CD8-positive, alpha-beta memory T cell (primary cell): Measurements from ENCODE around the gene PEX7. TPM values are rescaled to one million over a fixed set of nuclear protein-coding genes. Genes with fewer than 3 reads are reported as not detected.

Source experiments
- CTCF ChIA-PET: fragments of 350-600 bp; sonication (Branson Sonifier 250); formaldehyde crosslinking; loops from one replicate; lab custom pipeline; 2021; ENCODE audit warnings: antibody characterized with exemption; lab: Charles Lee
- POLR2A ChIA-PET: fragments of 350-600 bp; sonication (Branson Sonifier 250); formaldehyde crosslinking; loops from one replicate; lab custom pipeline; 2021; ENCODE audit warnings: antibody characterized with exemption; lab: Charles Lee
- DNase-seq, 5 donors: peaks; one replicate each; pipeline versions ENCODE4 v3.0.0 to v3.0.0-alpha.2; 2020 to 2022; ENCODE audit warnings: mixed read lengths in 1 of 5
- H3K27ac ChIP-seq: one replicate; pipeline ENCODE4 v1.7.0; 2013; ENCODE audit warnings: low read depth, mild to moderate bottlenecking, low read length, moderate library complexity
- H3K27me3 ChIP-seq: 2 replicates; pipeline ENCODE4 v1.7.0; 2013; ENCODE audit warnings: low read length, mild to moderate bottlenecking; ENCODE audit not compliant: insufficient read depth, poor library complexity, severe bottlenecking
- H3K36me3 ChIP-seq: 2 replicates; pipeline ENCODE4 v1.7.0; 2013; ENCODE audit warnings: mild to moderate bottlenecking, low read length, moderate library complexity; ENCODE audit not compliant: insufficient read depth
- H3K4me1 ChIP-seq: 2 replicates; pipeline ENCODE4 v1.7.0; 2013; ENCODE audit warnings: mild to moderate bottlenecking, low read length, moderate library complexity; ENCODE audit not compliant: insufficient read depth
- H3K4me3 ChIP-seq: 2 replicates; pipeline ENCODE4 v1.7.0; 2013; ENCODE audit warnings: mild to moderate bottlenecking, low read length
- H3K9me3 ChIP-seq: 2 replicates; pipeline ENCODE4 v1.7.0; 2013; ENCODE audit warnings: mild to moderate bottlenecking, low read length
- H3K27ac Mint-ChIP-seq, 8 donors: one replicate each; pipeline ENCODE4 v1.8.0; 2020 to 2021; ENCODE audit warnings: mixed read lengths in 8 of 8, mild to moderate bottlenecking in 6 of 8, inconsistent platforms in 3 of 8, moderate library complexity in 3 of 8
- H3K27me3 Mint-ChIP-seq, 2 donors: one replicate each; pipeline ENCODE4 v1.8.0; 2020 to 2021; ENCODE audit warnings: mixed read lengths in 2 of 2, mild to moderate bottlenecking in 1 of 2, moderate library complexity in 1 of 2
- H3K36me3 Mint-ChIP-seq, 3 donors: one replicate each; pipeline ENCODE4 v1.8.0; 2020 to 2021; ENCODE audit warnings: mixed read lengths in 3 of 3, inconsistent platforms in 1 of 3, mild to moderate bottlenecking in 1 of 3
- H3K4me1 Mint-ChIP-seq, 3 donors: one replicate each; pipeline ENCODE4 v1.8.0; 2020 to 2021; ENCODE audit warnings: mixed read lengths in 3 of 3, inconsistent platforms in 1 of 3, mild to moderate bottlenecking in 1 of 3
- H3K4me3 Mint-ChIP-seq, 7 donors: one replicate each; pipeline ENCODE4 v1.8.0; 2020 to 2021; ENCODE audit warnings: mixed read lengths in 7 of 7, mild to moderate bottlenecking in 6 of 7, moderate library complexity in 4 of 7, inconsistent platforms in 2 of 7
- H3K9me3 Mint-ChIP-seq, 5 donors: one replicate each; pipeline ENCODE4 v1.8.0; 2020 to 2022; ENCODE audit warnings: mixed read lengths in 5 of 5, mild to moderate bottlenecking in 3 of 5, moderate library complexity in 2 of 5, inconsistent platforms in 1 of 5
- polyA plus RNA-seq: library from polyadenylated mRNA; unstranded; fragments of 300-500 nt; fragmentation: Illumina TruSeq; gene quantifications from one replicate; pipeline ENCODE4 v1.2.3, GENCODE V29; 2021
- total RNA-seq, 2 experiments: library from RNA; stranded (reverse); gene quantifications; one replicate each; pipeline ENCODE4 v1.2.3, GENCODE V29; 2021

PEX7 gene
- total and polyA plus RNA-seq, 3 experiments from 2014 or later: 4.8 to 5.5 (median 4.9) TPM

DNA sequence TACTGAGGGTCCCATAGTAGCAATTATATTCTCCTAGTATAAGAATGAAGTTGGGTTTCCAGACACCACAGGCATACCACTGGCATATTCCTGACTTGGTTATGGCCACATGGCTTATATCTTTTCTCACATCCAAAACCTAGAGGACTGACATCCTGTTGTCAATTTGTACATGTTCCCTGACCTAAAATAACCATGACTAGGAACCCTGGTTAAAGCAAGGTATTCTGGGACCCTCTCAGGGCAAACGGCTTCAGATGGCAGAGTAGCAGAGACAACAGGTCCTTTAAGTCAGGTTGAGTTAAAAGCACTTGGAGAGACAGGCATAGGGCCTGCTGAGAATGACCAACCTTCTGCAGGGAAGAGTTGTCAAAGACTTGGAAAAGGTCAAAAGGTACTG lies 42.7 kb upstream of the PEX7 start:
- Mint-ChIP-seq H3K4me1 (peaks cover 66 to 87% (median 78%) of the 10 kb centered on the region in 3 donors), H3K4me3 (no peak overlapping the region), H3K27ac (peak overlapping the region in 6 of 8 donors; percentile 27 to 68 (median 49)), H3K36me3 (peaks cover 8 to 14% (median 9%) of the 10 kb centered on the region in 3 donors), H3K9me3 (no peaks in the 10 kb centered on the region), H3K27me3 (no peaks in the 10 kb centered on the region)
- no peak overlapping the region for H3K27ac ChIP-seq
- no peak for DNase-seq
- H3K4me3 ChIP-seq: no peak overlapping the region
- H3K27me3 ChIP-seq: no peaks in the 10 kb centered on the region
- H3K9me3 ChIP-seq: no peaks in the 10 kb centered on the region
- ChIA-PET POLR2A (no interaction called here), CTCF (no interaction called here)
- H3K4me1 ChIP-seq: peaks cover 37% of the 10 kb centered on the region
- no peaks in the 10 kb centered on the region for H3K36me3 ChIP-seq

DNA sequence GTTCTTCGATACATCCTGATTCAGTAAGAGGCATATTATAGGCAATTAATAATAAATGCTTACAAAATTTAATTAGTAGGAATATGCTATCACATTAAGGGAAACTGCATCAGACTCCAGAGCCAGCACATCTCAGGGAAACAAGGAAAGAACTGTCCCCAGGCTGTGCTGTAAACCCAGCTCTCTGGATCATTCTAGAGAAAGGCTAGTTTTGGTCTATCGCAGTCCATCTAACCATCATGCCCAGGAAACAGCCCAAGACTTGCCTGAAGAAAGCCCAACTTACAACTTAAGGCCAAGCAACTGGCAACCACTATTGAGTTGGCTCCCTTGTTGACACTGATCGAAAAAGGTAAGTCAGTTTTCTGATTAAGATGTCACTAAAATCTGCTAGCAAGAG lies 41.4 kb upstream of the PEX7 start:
- Mint-ChIP-seq H3K9me3 (no peaks in the 10 kb centered on the region), H3K4me1 (peaks cover 68 to 87% (median 78%) of the 10 kb centered on the region in 3 donors), H3K36me3 (peaks cover 7 to 16% (median 9%) of the 10 kb centered on the region in 3 donors), H3K27me3 (no peaks in the 10 kb centered on the region), H3K27ac (peak overlapping the region in 1 of 8 donors; percentile 26), H3K4me3 (peak overlapping the region in 1 of 7 donors; percentile 36)
- Histone ChIP-seq H3K27me3 (no peaks in the 10 kb centered on the region), H3K36me3 (no peaks in the 10 kb centered on the region), H3K4me1 (peaks cover 50% of the 10 kb centered on the region), H3K4me3 (no peak overlapping the region), H3K27ac (no peak overlapping the region), H3K9me3 (no peaks in the 10 kb centered on the region)
- ChIA-PET POLR2A (no interaction called here), CTCF (interaction anchor here (2.8 kb wide), 1 partner anchor 11 kb away, joined by 24 read pairs; the partner anchor contains the start of gene MAP3K5)
- no peak for DNase-seq

DNA sequence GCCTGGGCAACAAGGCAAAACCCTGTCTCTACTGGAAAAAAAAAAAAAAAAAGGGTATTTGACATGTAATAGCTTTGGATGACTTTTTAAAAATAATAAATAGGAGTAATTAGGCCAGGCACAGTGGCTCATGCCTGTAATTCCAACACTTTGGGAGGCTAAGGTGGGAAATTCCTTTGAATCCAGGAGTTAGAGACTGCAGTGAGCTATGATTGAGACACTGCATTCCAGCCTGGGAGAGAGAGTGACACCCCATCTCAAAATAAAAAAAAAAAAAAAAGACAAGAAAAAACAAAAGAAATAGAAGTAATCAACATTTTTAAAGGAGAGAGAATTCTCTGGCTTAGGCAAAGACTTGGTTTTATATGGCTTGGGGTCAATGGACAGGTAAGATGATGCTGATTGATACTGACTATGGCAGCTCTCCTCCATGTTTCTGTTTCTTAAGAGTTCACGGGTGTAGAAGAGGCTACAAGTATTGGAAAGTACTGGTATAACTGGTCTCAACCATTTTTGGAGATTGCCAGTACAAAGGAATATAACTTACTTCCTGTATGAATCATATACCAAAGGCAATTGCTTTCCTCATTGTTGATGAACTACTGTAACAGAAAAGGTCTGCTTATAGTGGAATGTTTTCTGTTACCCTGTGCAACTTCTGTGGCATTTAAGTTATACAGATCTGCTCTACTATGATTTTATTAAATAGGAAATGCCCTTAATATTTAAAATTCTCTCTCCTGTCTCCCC lies 40.2 kb upstream of the PEX7 start:
- peaks cover 71 to 90% (median 81%) of the 10 kb centered on the region in 3 donors for H3K4me1 Mint-ChIP-seq

GRCh38 chr6:136783021-136783420 lies 39.4 kb upstream of the PEX7 start:
- Histone ChIP-seq H3K36me3 (no peaks in the 10 kb centered on the region), H3K27me3 (no peaks in the 10 kb centered on the region), H3K4me3 (no peak overlapping the region), H3K9me3 (no peaks in the 10 kb centered on the region), H3K27ac (no peak overlapping the region), H3K4me1 (peaks cover 69% of the 10 kb centered on the region)
- DNase-seq: no peak
- peaks cover 76 to 92% (median 83%) of the 10 kb centered on the region in 3 donors for H3K4me1 Mint-ChIP-seq
- peaks cover 7 to 16% (median 9%) of the 10 kb centered on the region in 3 donors for H3K36me3 Mint-ChIP-seq
- H3K4me3 Mint-ChIP-seq: peak overlapping the region in 5 of 7 donors; percentile 80 to 93 (median 85)
- ChIA-PET CTCF (interaction anchor here (1.9 kb wide), 1 partner anchor 9 kb away, joined by 13 read pairs; the partner anchor contains the start of gene MAP3K5), POLR2A (no interaction called here)
- peak overlapping the region in 3 of 8 donors; percentile 7 to 93 (median 76) for H3K27ac Mint-ChIP-seq
- no peaks in the 10 kb centered on the region for H3K27me3 Mint-ChIP-seq
- no peaks in the 10 kb centered on the region for H3K9me3 Mint-ChIP-seq

More for the DNA sequence above, 40.2 kb upstream of the PEX7 start:
- no peak for DNase-seq
- H3K27ac ChIP-seq: no peak overlapping the region
- H3K27me3 Mint-ChIP-seq: no peaks in the 10 kb centered on the region
- no peaks in the 10 kb centered on the region for H3K9me3 Mint-ChIP-seq
- POLR2A ChIA-PET: no interaction called here
- peaks cover 61% of the 10 kb centered on the region for H3K4me1 ChIP-seq
- H3K36me3 ChIP-seq: no peaks in the 10 kb centered on the region
- CTCF ChIA-PET: interaction anchor here (2.8 kb wide), 1 partner anchor 9 kb away, joined by 24 read pairs; the partner anchor contains the start of gene MAP3K5
- peaks cover 7 to 16% (median 9%) of the 10 kb centered on the region in 3 donors for H3K36me3 Mint-ChIP-seq
- H3K4me3 Mint-ChIP-seq: peak overlapping the region in 6 of 7 donors; percentile 1 to 93 (median 52)
- no peaks in the 10 kb centered on the region for H3K27me3 ChIP-seq
- no peak overlapping the region for H3K4me3 ChIP-seq
- no peaks in the 10 kb centered on the region for H3K9me3 ChIP-seq
- H3K27ac Mint-ChIP-seq: peak overlapping the region in 7 of 8 donors; percentile 13 to 73 (median 58)

GRCh38 chr6:136783495-136784270 lies 38.7 kb upstream of the PEX7 start:
- Histone ChIP-seq H3K9me3 (no peaks in the 10 kb centered on the region), H3K27me3 (no peaks in the 10 kb centered on the region), H3K36me3 (no peaks in the 10 kb centered on the region), H3K27ac (no peak overlapping the region), H3K4me3 (peak overlapping the region; percentile 27), H3K4me1 (peaks cover 72% of the 10 kb centered on the region)
- Mint-ChIP-seq H3K36me3 (peaks cover 9 to 20% (median 10%) of the 10 kb centered on the region in 3 donors), H3K4me3 (peak overlapping the region; percentile 80 to 93 (median 84)), H3K9me3 (no peaks in the 10 kb centered on the region), H3K27me3 (no peaks in the 10 kb centered on the region), H3K4me1 (peaks cover 82 to 92% (median 88%) of the 10 kb centered on the region in 3 donors), H3K27ac (peak overlapping the region; percentile 68 to 96 (median 88))
- ChIA-PET POLR2A (no interaction called here), CTCF (interaction anchor here (1.9 to 9.8 kb wide), 2 partner anchors 9 to 138 kb away, joined by 13 to 362 read pairs; partner anchors contain the start of gene MAP3K5)
- DNase-seq: peak in 1 of 5 donors; percentile 12

DNA sequence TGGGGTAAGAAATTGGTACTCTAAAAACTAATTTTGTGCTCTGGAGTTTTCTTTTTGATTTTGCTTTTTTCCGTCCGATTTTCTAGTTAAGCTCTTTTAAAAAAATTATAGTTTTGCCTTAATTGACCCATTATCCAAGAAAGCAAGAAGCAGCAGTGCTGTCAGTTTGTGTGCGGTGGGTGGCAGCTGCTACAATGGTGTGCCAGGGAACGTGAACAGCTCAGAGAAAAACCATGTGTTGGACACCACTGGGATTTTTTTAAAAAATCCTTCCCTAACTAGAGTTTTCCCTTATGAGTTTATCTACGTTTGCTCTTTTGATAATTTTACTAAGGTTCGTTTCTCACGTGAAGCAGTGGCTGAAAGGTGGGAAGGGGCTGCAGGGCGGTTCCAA lies 38.1 kb upstream of the PEX7 start:
- Histone ChIP-seq H3K27me3 (no peaks in the 10 kb centered on the region), H3K36me3 (no peaks in the 10 kb centered on the region), H3K27ac (no peak overlapping the region), H3K4me1 (peaks cover 77% of the 10 kb centered on the region), H3K9me3 (no peaks in the 10 kb centered on the region), H3K4me3 (peak overlapping the region; percentile 27)
- H3K4me3 Mint-ChIP-seq: peak overlapping the region; percentile 80 to 93 (median 84)
- ChIA-PET CTCF (interaction anchor here (1.9 to 9.8 kb wide), 2 partner anchors 8 to 139 kb away, joined by 13 to 362 read pairs; partner anchors contain the start of gene MAP3K5), POLR2A (no interaction called here)
- H3K27me3 Mint-ChIP-seq: no peaks in the 10 kb centered on the region
- H3K27ac Mint-ChIP-seq: peak overlapping the region; percentile 76 to 96 (median 88)
- DNase-seq: no peak
- H3K36me3 Mint-ChIP-seq: peaks cover 9 to 20% (median 10%) of the 10 kb centered on the region in 3 donors
- H3K9me3 Mint-ChIP-seq: no peaks in the 10 kb centered on the region
- peaks cover 84 to 97% (median 92%) of the 10 kb centered on the region in 3 donors for H3K4me1 Mint-ChIP-seq

GRCh38 chr6:136784910-136785746 lies 37.3 kb upstream of the PEX7 start:
- H3K36me3 ChIP-seq: no peaks in the 10 kb centered on the region
- Mint-ChIP-seq H3K36me3 (peaks cover 9 to 17% (median 10%) of the 10 kb centered on the region in 3 donors), H3K27me3 (no peaks in the 10 kb centered on the region), H3K4me1 (peaks cover 82 to 95% (median 90%) of the 10 kb centered on the region in 3 donors), H3K9me3 (no peaks in the 10 kb centered on the region), H3K4me3 (peak overlapping the region; percentile 80 to 94 (median 87)), H3K27ac (peak overlapping the region; percentile 86 to 97 (median 90))
- no peak overlapping the region for H3K27ac ChIP-seq
- H3K27me3 ChIP-seq: no peaks in the 10 kb centered on the region
- peak overlapping the region; percentile 13 for H3K4me3 ChIP-seq
- peak in 3 of 5 donors; percentile 15 to 52 (median 34) for DNase-seq
- POLR2A ChIA-PET: interaction anchor here (1.0 kb wide), 1 partner anchor 21 kb away, joined by 4 read pairs; no protein-coding TSS in a partner anchor
- H3K4me1 ChIP-seq: peaks cover 77% of the 10 kb centered on the region
- CTCF ChIA-PET: interaction anchor here (0.7 to 9.8 kb wide), 4 partner anchors 7 to 139 kb away, joined by 3 to 362 read pairs (median 8); partner anchors contain the start of gene MAP3K5
- H3K9me3 ChIP-seq: no peaks in the 10 kb centered on the region
